Measurements from ENCODE around the gene ZMYM2. TPM values are rescaled to one million over a fixed set of nuclear protein-coding genes. Genes with fewer than 3 reads are reported as not detected.

The ZMYM2 gene
- total RNA-seq, 4 donors from 2014 or later = 60.7 to 75.3 (median 68.1) TPM

- no peaks in the 10 kb centered on the region for H3K9me3 ChIP-seq
- no peak overlapping the region for H3K27ac ChIP-seq
- 82 to 83% methylated on average over 18 of the region's 18 CpGs for WGBS, 2 donors
- no peak for DNase-seq (ENCODE audit: low spot score in 2 of 2)
- no peak for TF ChIP-seq EP300 (IDR thresholded peaks at IDR 0.05)
- no peak for TF ChIP-seq CTCF (IDR thresholded peaks at IDR 0.05)
- no peak for TF ChIP-seq POLR2A (IDR thresholded peaks at IDR 0.05)
- no peaks in the 10 kb centered on the region for H3K36me3 ChIP-seq
- H3K27me3 ChIP-seq = peaks cover 0 to 40% of the 10 kb centered on the region in 2 donors
- no peak overlapping the region for H3K4me3 ChIP-seq
- H3K4me1 ChIP-seq = peaks cover 0 to 27% (median 9%) of the 10 kb centered on the region in 4 donors
Measured at GRCh38 chr13:20129076-20129475, 170.5 kb downstream of the ZMYM2 start.

GRCh38 chr13:20130012-20130411 is 171.5 kb downstream of the ZMYM2 start:
- no peak overlapping the region for H3K27ac ChIP-seq
- H3K36me3 ChIP-seq = no peaks in the 10 kb centered on the region
- TF ChIP-seq EP300 (IDR thresholded peaks at IDR 0.05) = no peak
- no peak for TF ChIP-seq CTCF (IDR thresholded peaks at IDR 0.05)
- TF ChIP-seq POLR2A (IDR thresholded peaks at IDR 0.05) = no peak
- H3K4me1 ChIP-seq = peaks cover 0 to 26% (median 9%) of the 10 kb centered on the region in 4 donors
- no peak overlapping the region for H3K4me3 ChIP-seq
- no peaks in the 10 kb centered on the region for H3K9me3 ChIP-seq
- H3K27me3 ChIP-seq = peaks cover 0 to 49% of the 10 kb centered on the region in 2 donors
- no peak for DNase-seq (ENCODE audit: low spot score in 2 of 2)
- 73 to 78% methylated on average over 2 of the region's 2 CpGs for WGBS, 2 donors

- peaks cover 0 to 20% (median 9%) of the 10 kb centered on the region in 4 donors for H3K4me1 ChIP-seq
Measured at GRCh38 chr13:20130652-20131051, 172.1 kb downstream of the ZMYM2 start.

GRCh38 chr13:20131057-20131832 is 172.7 kb downstream of the ZMYM2 start:
- no peaks in the 10 kb centered on the region for H3K9me3 ChIP-seq
- H3K27ac ChIP-seq = no peak overlapping the region
- no peak for DNase-seq (ENCODE audit: low spot score in 2 of 2)
- 71 to 72% methylated on average over 11 of the region's 11 CpGs for WGBS, 2 donors
- H3K36me3 ChIP-seq = no peaks in the 10 kb centered on the region
- peaks cover 0 to 61% of the 10 kb centered on the region in 2 donors for H3K27me3 ChIP-seq
- peaks cover 0 to 15% (median 9%) of the 10 kb centered on the region in 4 donors for H3K4me1 ChIP-seq
- no peak for TF ChIP-seq CTCF (IDR thresholded peaks at IDR 0.05)
- no peak for TF ChIP-seq POLR2A (IDR thresholded peaks at IDR 0.05)
- TF ChIP-seq EP300 (IDR thresholded peaks at IDR 0.05) = no peak
- H3K4me3 ChIP-seq = no peak overlapping the region

More at GRCh38 chr13:20130652-20131051, 172.1 kb downstream of the ZMYM2 start:
- no peak for DNase-seq (ENCODE audit: low spot score in 2 of 2)
- H3K27ac ChIP-seq = no peak overlapping the region
- no peak for TF ChIP-seq EP300 (IDR thresholded peaks at IDR 0.05)
- TF ChIP-seq CTCF (IDR thresholded peaks at IDR 0.05) = no peak
- no peak for TF ChIP-seq POLR2A (IDR thresholded peaks at IDR 0.05)
- no peak overlapping the region for H3K4me3 ChIP-seq
- H3K36me3 ChIP-seq = no peaks in the 10 kb centered on the region
- H3K27me3 ChIP-seq = peaks cover 0 to 56% of the 10 kb centered on the region in 2 donors
- 87 to 93% methylated on average over 2 of the region's 2 CpGs for WGBS, 2 donors
- H3K9me3 ChIP-seq = no peaks in the 10 kb centered on the region

- no peak for DNase-seq (ENCODE audit: low spot score in 2 of 2)
- TF ChIP-seq EP300 (IDR thresholded peaks at IDR 0.05) = no peak
- TF ChIP-seq CTCF (IDR thresholded peaks at IDR 0.05) = no peak
- TF ChIP-seq POLR2A (IDR thresholded peaks at IDR 0.05) = no peak
- 85 to 87% methylated on average over 9 of the region's 10 CpGs for WGBS, 2 donors
- Histone ChIP-seq H3K27ac (no peak overlapping the region), H3K36me3 (no peaks in the 10 kb centered on the region), H3K9me3 (no peaks in the 10 kb centered on the region), H3K4me1 (peaks cover 0 to 22% (median 9%) of the 10 kb centered on the region in 4 donors), H3K27me3 (peaks cover 0 to 70% of the 10 kb centered on the region in 2 donors), H3K4me3 (no peak overlapping the region)
Measured at GRCh38 chr13:20132052-20132634, 173.6 kb downstream of the ZMYM2 start.
